ENCODE data around the gene MSL3B.

Gene MSL3B

GRCh38 chr2:233854241-233854981, 13.8 kb downstream of the MSL3B start, which contains the start of gene HJURP:
HJURP (minus strand) TSS chr2:233854535; CDS start chr2:233854500, 35 bp downstream.
- TF ChIP-seq CTCF (IDR thresholded peaks at IDR 0.05; ENCODE audit: extremely low read depth, insufficient read depth, missing control alignments), result no peak
- in situ Hi-C loops (cut with MboI; ENCODE audit: low pct_unique_long_range_greater_than_20kb, low sequenced_read_pairs, unreplicated experiment), result no loop called here
- DNase-seq (ENCODE audit: low spot score), result peak; percentile 98

GRCh38 chr2:233853883-233854240, 14.3 kb downstream of the MSL3B start:
- TF ChIP-seq CTCF (IDR thresholded peaks at IDR 0.05; ENCODE audit: extremely low read depth, insufficient read depth, missing control alignments), result no peak
- no peak for DNase-seq (ENCODE audit: low spot score)
- in situ Hi-C loops (cut with MboI; ENCODE audit: low pct_unique_long_range_greater_than_20kb, low sequenced_read_pairs, unreplicated experiment), result no loop called here

- no peak for DNase-seq (ENCODE audit: low spot score)
- in situ Hi-C loops (cut with MboI; ENCODE audit: low pct_unique_long_range_greater_than_20kb, low sequenced_read_pairs, unreplicated experiment), result no loop called here
- no peak for TF ChIP-seq CTCF (IDR thresholded peaks at IDR 0.05; ENCODE audit: extremely low read depth, insufficient read depth, missing control alignments)
Measured at GRCh38 chr2:233853353-233853752, 14.8 kb downstream of the MSL3B start.

GRCh38 chr2:233852056-233852455, 16.1 kb downstream of the MSL3B start:
- in situ Hi-C loops (cut with MboI; ENCODE audit: low pct_unique_long_range_greater_than_20kb, low sequenced_read_pairs, unreplicated experiment), result no loop called here
- DNase-seq (ENCODE audit: low spot score), result no peak
- no peak for TF ChIP-seq CTCF (IDR thresholded peaks at IDR 0.05; ENCODE audit: extremely low read depth, insufficient read depth, missing control alignments)

GRCh38 chr2:233851169-233851568, 17.0 kb downstream of the MSL3B start:
- in situ Hi-C loops (cut with MboI; ENCODE audit: low pct_unique_long_range_greater_than_20kb, low sequenced_read_pairs, unreplicated experiment), result no loop called here
- no peak for TF ChIP-seq CTCF (IDR thresholded peaks at IDR 0.05; ENCODE audit: extremely low read depth, insufficient read depth, missing control alignments)

GRCh38 chr2:233850745-233851144, 17.4 kb downstream of the MSL3B start:
- no peak for TF ChIP-seq CTCF (IDR thresholded peaks at IDR 0.05; ENCODE audit: extremely low read depth, insufficient read depth, missing control alignments)
- in situ Hi-C loops (cut with MboI; ENCODE audit: low pct_unique_long_range_greater_than_20kb, low sequenced_read_pairs, unreplicated experiment), result no loop called here
- no peak for DNase-seq (ENCODE audit: low spot score)

More at GRCh38 chr2:233851169-233851568, 17.0 kb downstream of the MSL3B start:
- no peak for DNase-seq (ENCODE audit: low spot score)

Data from GM13977 (cell line).